ENCODE measurements around the gene NFX1. TPM values are rescaled to one million over a fixed set of nuclear protein-coding genes. Genes with fewer than 3 reads are reported as not detected.
"Not testable (repeated sequence)": the region's sequence is repeated elsewhere in the genome, so short reads cannot be mapped to it uniquely, and the experiment has no call there.

The NFX1 gene
- polyA plus RNA-seq, 1 donor = 41.0 TPM

DNA sequence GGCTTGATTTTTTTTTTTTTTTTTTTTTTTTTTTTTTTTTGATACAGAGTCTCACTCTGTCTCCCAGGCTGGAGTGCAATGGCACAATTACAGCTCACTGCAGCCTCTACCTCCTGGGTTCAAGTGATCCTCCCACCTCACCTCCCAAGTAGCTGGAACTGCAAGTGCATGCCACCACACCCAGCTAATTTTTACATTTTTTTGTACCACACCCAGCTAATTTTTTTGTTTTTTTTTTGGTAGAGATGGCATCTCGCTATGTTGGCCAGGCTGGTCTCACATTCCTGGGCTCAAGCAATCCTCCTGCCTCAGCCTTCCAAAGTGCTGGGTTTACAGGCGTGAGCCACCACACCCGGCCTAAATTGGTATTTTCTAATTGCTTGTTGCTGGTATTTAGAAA is 68.3 kb downstream of the NFX1 start:
- DNase-seq = not testable (repeated sequence)

DNA sequence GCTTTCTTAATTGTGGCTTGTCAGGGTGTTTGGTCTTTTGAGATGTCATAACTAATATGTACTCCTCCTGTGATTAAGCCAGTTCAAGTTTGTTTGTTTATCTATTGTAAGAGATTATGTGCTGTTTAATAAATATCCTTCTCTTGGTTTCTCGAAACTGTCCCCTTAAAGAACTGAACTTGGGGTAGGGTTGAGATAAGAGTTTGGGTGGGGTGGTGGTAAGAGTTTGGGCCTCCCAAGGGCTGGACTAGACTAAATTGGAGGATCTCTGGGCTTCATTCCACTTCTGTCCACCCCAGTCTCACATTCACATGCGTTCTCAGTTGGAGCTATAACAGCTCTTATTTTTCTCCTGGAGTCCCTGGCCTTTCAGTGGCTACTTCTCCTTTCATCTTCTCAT is 73.8 kb downstream of the NFX1 start:
- no peak for DNase-seq

DNA sequence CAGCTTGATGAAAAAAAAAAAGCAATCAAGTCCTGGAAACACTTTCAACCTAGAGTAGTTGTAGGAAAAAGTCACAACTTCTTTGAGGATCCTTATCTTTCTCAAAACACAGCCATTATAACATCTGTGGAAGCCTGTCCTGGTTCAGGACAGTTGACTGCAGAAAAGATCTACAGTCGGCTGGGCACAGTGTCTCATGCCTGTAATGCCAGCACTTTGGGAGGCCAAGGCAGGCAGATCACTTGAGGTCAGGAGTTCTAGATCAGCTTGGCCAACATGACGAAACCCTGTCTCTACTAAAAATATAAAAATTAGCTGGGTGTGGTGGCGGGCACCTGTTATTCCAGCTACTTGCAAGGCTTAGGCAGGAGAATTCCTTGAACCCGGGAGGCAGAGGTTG is 74.5 kb downstream of the NFX1 start:
- DNase-seq = not testable (repeated sequence)

DNA sequence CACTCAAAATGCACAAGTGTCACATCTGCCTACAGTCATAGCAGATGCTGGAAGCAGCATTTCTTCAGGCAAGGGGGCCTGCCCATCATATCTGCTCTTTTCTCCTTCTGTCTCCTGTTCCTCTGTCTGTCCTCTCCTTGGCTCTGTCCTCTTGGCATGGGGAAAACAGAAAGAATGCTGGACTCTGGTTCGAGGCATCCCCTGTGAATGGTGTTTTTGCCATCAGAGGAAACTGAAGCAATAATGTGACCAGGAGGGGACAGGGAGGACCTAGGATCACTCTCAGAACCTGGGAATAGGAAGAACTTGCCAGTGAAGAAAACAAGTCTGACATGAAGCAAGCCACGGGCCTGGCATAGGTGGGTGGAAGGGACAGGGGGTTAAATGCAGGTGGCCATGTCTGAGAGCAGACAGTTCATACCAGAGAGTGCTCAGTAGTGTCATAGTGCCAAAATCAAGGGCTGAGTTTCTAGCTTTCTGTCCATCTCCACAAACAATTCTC is 76.7 kb downstream of the NFX1 start:
- no peak for DNase-seq

DNA sequence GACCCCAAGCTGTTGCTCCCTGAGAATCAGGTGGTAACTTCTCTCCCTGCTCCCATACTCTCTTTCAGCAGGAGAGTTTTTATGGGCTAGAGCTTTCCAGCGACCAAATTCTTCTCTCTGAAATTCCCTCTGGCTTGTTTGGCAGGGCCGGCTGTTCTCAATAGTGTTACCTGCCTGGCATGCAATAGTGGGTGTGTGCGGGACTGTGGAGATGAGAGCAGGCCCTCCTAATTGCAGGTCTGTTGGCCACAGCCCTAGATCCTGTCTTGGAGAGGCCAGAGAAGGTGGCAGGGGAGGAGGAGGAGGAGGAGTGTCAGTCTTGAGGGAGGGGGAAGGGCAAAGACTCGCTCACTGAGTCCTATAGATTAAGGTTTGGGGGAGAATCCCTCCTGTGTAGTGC is 82.6 kb downstream of the NFX1 start:
- DNase-seq = no peak

DNA sequence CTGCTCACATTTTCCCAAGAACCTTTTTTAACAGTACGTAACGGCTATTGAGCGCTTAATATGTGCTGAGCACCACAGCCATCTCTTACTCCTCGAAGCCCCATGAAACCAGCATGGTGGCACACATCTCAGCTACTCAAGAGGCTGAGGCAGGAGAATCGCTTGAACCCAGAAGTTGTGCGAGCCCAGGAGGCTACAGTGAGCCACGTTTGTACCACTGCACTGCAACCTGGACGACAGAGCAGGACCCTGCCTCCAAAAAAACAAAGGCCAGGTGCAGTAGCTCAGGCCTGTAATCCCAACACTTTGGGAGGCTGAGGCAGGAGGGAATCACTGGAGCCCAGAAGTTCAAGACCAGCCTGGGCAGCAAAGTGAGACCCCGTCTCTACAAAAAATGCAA is 83.9 kb downstream of the NFX1 start:
- DNase-seq = no peak

DNA sequence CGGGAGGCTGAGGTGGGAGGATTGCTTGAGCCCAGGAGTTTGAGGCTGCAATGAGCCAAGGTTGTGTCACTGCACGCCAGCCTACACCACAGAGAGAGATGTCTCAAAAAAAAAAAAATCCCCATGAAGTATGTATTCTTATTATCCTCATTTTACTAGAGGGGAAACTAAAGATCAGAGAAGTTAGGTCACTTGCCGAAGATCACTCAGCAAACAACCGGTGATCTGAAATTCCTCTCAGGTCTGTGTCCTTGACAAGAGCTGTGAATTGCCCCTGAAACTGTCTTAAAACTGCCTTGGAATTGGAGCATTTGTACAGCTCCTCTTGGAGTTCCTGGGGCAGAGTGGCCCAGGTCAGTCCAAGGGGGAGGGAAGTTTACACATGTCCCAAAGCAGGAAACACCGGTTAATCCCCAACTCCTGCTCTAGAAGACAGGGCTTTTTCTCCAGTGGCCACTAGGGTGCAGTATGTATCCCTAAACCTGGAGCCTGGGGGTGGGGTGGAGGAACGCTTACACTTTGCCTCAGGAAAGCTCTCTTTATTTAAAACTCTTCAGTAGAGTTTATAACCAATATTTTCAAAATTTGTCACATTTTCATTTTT is 84.4 kb downstream of the NFX1 start:
- peak; percentile 83 for DNase-seq

DNA sequence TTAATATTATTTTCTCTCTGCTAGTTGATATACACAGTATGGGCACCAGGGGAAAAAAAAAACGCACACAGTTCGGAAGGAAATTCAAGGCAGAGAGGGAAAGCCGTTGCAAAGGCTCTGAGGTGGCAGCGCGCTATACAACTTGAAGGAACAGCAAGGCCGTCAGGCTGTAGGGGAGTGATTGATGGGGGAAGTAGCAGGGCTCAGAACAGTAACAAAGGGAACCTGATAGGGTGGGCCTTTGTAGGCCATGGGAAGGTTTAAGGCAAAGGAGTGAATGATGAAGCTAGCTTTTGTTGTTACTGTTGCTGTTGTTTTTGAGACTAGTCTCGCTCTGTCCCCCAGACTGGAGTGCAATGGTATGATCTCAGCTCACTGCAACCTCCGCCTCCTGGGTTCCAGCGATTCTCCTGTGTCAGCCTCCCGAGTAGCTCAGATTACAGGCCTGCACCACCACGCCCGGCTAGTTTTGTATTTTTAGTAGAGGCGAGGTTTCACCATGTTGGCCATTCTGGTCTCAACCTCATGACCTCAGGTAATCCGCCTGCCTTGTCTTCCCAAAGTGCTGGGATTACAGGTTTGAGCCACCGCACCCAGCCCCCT is 85.0 kb downstream of the NFX1 start:
- DNase-seq = no peak

DNA sequence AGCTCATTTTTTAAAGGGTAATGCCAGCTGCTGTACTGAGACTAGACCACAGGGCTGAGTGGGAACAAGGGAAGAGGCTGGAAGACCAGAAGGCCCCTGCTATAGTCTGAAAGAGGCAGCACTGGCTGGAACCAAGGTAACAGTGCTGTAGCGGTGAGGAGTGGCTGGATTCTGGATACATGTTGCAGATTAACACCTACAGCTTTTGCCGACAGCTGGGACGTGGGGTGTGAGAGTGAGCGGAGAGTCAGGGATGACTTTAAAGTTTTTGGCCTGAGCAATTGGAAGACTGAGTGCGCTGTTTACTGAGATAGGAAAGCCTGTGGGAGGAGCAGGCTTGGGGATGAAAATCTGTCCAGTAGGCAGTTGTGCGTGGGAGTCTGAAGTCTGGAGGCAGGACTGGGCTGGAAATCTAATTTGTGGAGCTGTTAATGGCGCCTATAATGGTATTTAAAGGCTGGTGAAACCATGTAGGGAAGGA is 85.6 kb downstream of the NFX1 start:
- no peak for DNase-seq

DNA sequence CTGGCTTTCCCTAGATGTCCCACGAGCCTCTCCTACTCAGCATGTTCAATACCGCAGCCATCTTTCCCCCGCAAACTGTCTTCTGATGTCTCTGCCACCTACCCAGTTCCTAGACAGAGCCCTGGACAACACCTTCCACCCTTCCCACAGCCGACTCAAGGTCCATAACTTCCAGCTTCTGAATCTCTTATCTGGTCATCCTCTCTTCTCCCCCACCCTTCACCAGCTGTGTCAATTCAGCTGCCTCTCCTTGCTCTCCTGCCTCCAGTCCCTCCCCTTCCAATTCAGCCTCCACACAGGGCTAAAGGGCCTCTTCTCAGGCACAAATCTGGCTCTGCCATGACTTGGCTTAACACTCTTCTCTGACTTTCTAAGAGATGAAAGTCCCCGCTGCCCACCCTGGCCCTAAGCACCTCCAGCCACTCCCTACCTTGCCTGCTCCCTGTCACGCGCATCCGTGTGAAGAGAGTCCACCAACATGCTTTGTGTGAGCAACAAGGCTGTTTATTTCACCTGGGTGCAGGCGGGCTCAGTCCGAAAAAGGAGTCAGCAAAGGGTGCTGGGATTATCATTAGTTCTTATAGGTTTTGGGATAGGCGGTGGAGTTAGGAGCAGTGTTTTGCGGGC is 86.9 kb downstream of the NFX1 start:
- DNase-seq = no peak

DNA sequence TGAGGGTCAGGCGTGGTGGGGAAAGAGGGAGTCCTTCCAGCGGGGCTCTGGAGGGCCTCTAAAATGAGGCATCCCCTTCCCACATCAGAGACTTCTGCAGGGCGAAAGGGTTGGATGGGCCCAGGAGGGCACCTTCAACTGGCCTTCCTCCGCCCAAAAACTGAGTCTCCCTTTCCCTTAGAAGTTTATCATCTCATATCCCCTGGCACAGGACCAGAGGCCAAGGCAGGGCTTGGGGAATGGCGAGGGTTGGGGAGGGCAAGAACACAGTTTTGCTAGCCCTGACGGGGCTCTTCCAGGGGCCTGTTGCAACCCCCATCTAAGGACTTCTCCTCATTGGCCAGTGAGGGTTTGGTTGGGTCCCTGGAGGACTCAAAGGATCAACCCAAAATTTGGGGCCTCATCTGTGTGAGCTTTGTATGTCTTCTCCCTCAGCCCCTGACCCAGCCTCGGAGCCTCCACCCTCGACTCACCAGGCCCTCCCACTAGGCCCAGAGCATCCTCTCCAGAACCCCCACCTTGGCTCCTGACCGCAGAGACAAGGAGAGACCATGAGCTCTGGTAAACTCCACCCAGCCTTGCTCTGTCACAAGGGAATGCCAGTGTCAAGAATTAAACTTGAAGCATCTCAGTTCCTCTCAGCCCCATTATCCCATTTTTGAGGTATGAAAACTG is 87.9 kb downstream of the NFX1 start:
- DNase-seq = no peak

DNA sequence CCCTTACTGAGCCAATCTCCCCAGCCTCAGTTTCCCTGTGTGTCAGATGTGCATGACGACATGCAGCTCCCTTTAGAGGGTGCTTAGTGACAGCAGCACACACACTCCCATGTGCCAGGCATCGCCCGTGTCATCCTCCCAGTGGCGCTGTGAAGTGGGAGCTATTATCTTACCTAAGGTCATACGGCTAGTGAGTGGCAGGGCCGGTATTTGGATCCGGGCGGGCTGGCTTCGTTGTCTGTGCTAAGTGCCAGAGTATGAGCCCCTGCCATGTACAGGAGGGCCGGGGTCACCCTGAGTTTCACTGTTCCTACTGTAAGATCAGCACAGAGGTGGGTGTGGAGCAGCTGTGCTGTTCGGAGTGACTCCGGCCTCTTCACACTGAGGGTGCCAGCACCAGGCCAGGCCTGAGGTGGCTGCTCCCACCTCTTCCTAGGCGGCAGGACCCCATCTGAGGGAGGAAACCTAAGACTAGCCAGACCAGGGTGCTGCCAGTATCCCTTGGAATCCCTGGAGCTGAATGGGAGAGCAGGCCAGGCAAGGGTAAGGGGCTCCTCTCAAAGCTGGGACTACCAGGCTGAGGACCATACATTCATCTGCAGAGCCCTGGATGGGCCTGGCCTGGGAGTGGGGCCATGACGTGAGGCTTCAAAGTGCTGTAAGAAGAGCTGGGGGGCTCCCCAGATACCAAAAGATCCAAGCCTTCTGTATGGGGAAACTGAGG is 89.5 kb downstream of the NFX1 start:
- DNase-seq = no peak

DNA sequence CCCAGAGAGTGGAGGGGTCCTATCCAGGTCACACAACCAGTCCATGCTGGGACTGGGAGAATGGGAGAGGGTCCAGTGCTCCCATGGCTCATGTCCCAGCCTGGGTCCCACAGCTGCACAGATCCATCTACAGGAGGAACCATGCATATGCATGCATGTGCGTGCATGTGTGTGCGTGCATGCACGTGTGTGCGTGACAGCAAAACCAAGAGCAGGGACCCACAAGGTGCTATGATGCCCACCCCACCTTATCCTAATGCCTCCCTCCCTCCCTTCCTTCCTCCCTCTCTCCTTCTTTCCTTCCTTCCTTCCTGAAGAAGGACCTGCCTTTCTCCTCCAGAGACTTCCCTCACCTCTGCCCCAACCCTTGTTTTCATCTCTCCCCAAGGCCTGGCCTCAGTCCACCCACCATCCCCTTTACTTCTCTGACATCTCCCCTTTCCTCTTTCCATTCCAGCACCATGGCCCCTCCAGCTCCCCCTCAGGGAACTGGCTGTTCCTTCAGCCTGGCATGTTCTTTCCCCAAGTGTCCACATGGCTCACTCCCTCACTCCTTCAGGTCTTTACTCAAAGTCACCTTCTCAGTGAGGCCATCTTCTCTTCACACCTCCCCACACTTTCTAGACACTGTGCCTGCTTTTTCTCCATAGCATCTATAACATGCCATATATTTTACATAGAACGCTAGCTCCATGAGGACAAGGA is 90.2 kb downstream of the NFX1 start:
- no peak for DNase-seq

DNA sequence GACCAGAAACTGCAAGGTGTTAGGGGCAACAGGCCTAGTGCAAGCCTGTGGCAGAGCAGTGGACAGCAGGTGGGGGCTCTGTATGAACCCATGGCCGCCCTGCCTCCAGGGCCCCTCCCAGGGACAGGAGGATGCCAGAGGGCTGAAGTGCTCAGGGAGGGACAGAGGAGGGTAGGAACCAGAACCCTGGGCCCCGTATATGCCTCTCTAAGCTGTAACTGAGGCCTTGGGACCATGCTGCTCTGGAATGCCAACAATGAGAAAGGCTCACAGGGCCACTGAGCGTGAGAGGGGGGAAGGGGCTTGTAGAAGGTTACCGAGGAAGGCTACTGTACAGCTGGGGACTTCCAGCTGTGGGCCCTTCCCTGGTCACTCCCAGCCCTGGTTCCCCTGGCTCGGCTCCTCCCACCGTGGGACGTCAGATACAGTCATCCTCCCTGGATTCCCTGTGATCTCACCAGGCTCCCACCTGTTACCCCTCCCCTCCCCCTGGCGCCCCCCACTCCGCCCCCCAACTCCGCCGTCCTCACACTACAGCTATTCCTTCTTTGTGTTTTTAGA is 91.0 kb downstream of the NFX1 start:
- no peak for DNase-seq

DNA sequence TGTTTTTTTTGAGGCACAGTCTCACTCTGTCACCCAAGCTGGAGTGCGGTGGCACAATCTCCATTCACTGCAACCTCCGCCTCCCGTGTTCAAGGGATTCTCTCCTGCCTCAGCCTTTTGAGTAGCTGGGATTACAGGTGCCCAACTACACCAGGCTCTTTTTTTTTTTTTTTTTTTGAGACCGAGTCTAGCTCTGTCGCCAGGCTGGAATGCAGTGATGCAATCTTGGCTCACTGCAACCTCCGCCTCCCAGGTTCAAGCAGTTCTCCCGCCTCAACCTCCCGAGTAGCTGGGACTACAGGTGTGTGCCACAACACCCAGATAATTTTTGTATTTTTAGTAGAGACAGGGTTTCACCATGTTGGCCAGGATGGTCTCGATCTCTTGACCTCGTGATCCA is 92.1 kb downstream of the NFX1 start:
- not testable (repeated sequence) for DNase-seq

DNA sequence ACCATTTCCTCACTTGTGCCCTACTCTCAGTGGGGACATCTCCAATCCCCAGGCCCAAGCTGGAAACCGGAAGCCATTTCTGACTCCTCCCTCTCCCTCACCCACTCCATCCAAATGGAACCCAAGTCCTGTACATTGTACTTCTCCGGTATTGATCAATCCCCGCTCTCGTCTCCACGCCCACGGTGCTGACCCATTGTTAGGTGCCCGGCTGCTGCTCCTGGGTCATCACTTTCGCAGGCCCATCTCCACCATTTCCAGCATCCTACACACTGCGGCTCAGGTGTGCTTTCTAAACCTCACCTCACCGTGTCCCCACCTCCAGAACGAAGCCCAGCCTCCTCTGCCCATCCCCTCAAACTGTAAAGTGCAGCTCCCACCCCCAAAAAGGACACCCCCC is 93.1 kb downstream of the NFX1 start:
- DNase-seq = not testable (repeated sequence)

DNA sequence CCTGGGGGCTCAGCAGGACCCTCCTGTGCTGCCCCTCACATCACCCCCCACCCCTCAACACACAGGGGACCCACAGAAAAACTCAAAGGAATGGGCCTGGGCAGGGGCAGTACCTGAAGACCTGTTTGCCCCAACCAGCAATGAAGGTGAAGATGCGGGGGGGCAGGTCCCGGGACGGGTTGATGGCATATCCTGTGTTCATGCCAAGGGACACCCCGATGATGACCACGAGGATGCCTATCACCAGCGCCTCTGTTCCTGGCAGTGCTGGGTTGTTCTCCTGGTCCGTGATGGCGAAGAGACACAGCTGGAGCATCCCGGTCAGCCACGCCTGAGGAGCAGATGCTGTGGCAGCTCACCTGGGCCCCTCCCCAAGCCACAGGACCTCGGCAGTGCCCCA is 95.2 kb downstream of the NFX1 start:
- DNase-seq = not testable (repeated sequence)

DNA sequence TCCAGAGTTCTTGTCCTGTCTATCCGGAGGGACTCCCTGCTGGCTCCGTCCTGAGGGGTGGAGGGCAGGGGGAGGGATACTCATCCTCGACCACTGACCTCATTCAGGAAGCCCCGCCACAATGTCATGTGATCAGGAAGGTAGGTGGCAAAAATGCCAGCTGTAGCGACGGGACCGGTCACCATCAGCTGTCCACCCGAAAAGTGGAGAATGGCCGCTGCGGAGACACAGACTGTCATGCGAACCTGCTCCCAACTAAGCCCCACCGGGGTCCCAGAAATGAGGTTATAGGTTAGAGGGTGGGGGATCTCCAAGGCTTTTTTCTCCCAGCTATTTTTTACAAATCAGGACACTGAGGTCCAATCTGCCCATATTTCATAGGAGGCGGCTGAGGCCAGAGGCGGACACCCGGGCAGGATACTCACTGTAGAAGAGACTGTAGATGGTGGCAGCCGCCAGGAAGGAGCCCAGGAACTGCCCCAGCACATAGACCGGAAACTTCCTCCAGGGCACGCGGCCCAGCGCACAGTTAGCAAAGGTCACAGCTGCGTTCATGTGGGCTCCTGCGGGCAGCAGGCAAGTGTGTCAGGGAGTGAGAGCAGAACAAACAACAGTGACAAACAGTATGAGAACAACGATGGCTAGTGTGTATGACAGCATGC is 95.8 kb downstream of the NFX1 start:
- not testable (repeated sequence) for DNase-seq

DNA sequence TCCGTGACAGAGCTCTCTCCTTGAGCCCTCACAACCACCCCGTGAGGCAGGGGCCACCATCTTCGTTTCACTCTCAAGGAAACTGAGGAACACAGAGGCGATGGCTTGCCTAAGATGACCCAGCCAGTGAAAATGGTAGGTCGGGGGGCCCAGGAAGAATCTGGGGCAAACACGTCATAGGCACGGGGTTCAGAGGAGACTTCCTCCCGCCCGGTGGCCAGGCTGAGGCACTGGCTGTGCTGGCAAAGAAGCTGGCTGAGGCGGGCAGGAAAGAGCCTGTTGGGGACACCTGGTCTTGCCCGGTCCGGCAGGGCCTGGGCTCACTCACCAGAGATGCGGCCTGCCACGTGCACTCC is 96.3 kb downstream of the NFX1 start:
- DNase-seq = not testable (repeated sequence)

DNA sequence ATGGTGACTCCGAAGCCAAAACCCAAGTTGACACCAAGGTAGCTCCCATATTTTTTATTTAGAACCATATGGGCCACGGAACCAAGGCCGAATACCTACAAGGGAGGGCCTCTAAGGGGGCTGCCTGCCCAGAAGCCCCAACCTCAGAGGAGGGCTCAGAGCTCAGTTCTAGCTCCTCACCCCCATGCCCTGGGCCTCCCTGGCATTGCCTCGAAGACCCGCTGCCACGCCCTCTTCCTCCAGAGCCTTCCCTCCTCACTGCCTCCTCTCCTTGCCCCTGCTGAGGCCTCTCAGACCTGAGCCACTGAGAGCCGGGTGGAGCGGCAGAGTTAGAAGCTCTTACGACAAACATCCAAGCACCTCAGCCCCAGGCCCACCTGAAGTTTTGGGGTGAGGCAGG is 96.7 kb downstream of the NFX1 start:
- DNase-seq = not testable (repeated sequence)

Data from left kidney (tissue), 2 donors.